Upper lobe of left lung (tissue), 6 donors: ENCODE measurements around the gene PTPRD. TPM values are rescaled to one million over a fixed set of nuclear protein-coding genes. Genes with fewer than 3 reads are reported as not detected.
"Not testable (repeated sequence)": the region's sequence is repeated elsewhere in the genome, so short reads cannot be mapped to it uniquely, and the experiment has no call there.

ENCODE experiments used
- ATAC-seq, 2 donors: fragments of 200-7000 bp; cut with Tn5 transposase; one replicate each; pipeline ENCODE4 v1.9.1; 2022; ENCODE audit warnings: mild to moderate bottlenecking in 2 of 2, moderate library complexity in 2 of 2; ENCODE audit not compliant: low FRiP score in 2 of 2
- DNase-seq, 2 donors: peaks; one replicate each; pipeline ENCODE4 v3.0.0-alpha.2; 2019 to 2020
- H3K27ac ChIP-seq, 4 donors: fragments of 200-600 bp; sonication (generic); one replicate each; pipeline ENCODE4 v1.5.1; 2016 to 2019
- H3K27me3 ChIP-seq, 4 donors: fragments of 200-600 bp; sonication (generic); one replicate each; pipeline ENCODE4 v1.5.1; 2017 to 2019
- H3K36me3 ChIP-seq, 4 donors: fragments of 200-600 bp; sonication (generic); one replicate each; pipeline ENCODE4 v1.5.1; 2016 to 2019
- H3K4me1 ChIP-seq, 4 donors: fragments of 200-600 bp; sonication (generic); one replicate each; pipeline ENCODE4 v1.5.1; 2018 to 2019
- H3K4me3 ChIP-seq, 4 donors: fragments of 200-600 bp; sonication (generic); one replicate each; pipeline ENCODE4 v1.5.1; 2017 to 2019; ENCODE audit warnings: mild to moderate bottlenecking in 2 of 4, moderate library complexity in 1 of 4
- H3K9me3 ChIP-seq, 4 donors: fragments of 200-600 bp; sonication (generic); one replicate each; pipeline ENCODE4 v1.5.1; 2018 to 2019
- CTCF ChIP-seq, 6 experiments: fragments of 450-650 bp in 4 of 6; fragments of 200-600 bp in 2 of 6; sonication (generic) in 2 of 6; IDR thresholded peaks; one replicate each; pipeline ENCODE4 v1.5.1; 2016 to 2019; ENCODE audit warnings: antibody characterized with exemption in 6 of 6
- EP300 ChIP-seq, 4 donors: sonication (generic); formaldehyde crosslinking; IDR thresholded peaks; one replicate each; pipeline ENCODE4 v1.5.1; 2017; ENCODE audit warnings: antibody characterized with exemption in 4 of 4, control low read depth in 2 of 4
- POLR2A ChIP-seq, 4 donors: fragments of 450-650 bp; IDR thresholded peaks; one replicate each; pipeline ENCODE4 v1.5.1; 2016 to 2017; ENCODE audit warnings: antibody characterized with exemption in 4 of 4, mild to moderate bottlenecking in 2 of 4
- POLR2AphosphoS5 ChIP-seq, 2 donors: sonication (generic); formaldehyde crosslinking; IDR thresholded peaks; one replicate each; pipeline ENCODE4 v1.5.1; 2017; ENCODE audit warnings: antibody characterized with exemption in 2 of 2
- WGBS, 2 donors: methylation state at CpG; one replicate each; pipeline ENCODE4 v1.1.5; 2017 to 2018; 5-methylcytosine and 5-hydroxymethylcytosine counted together
- total RNA-seq, 6 donors: library from RNA; depleted of rRNA in 4 of 6; stranded (reverse); fragments of >200 nt in 4 of 6; gene quantifications; one replicate each; pipeline versions ENCODE4 v1.1.0 to v1.2.1, GENCODE V29; 2016 to 2021
- donor health status: DM: no; HTN: no; CAD: no; lungs with moderate emphysema.
- donor health status: DM: no; HTN: yes; CAD: no; lungs with severe emphysema.

PTPRD gene
- total RNA-seq, 6 donors from 2014 or later: 7.4 to 46.1 (median 14.5) TPM

DNA sequence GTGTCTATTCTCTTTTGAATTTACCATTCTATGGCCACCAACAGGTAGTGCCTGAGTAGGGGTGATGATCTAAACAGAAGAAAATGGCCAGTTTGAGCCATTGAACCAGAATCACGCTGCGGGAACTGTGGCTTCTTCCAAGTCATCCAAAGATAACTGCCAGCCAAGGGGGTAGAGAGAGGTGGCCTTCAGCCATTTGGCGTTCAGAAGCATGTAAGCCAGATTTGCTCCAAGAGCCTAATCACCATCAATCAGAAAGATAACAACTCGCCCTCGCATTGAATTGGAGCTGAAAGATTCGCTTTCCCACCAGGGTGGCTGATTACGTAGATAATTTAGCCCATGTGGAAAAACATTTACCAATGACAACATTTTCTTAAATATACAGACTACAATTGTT, 1510.5 kb downstream of the PTPRD start:
- Histone ChIP-seq H3K4me1 (no peaks in the 10 kb centered on the region), H3K27me3 (no peaks in the 10 kb centered on the region), H3K4me3 (no peak overlapping the region), H3K27ac (no peak overlapping the region), H3K9me3 (no peaks in the 10 kb centered on the region), H3K36me3 (no peaks in the 10 kb centered on the region)
- ATAC-seq: no peak
- DNase-seq: no peak
- TF ChIP-seq EP300 (IDR thresholded peaks at IDR 0.05) (no peak), CTCF (IDR thresholded peaks at IDR 0.05) (no peak), POLR2A (IDR thresholded peaks at IDR 0.05) (no peak), POLR2AphosphoS5 (IDR thresholded peaks at IDR 0.05) (no peak)
- WGBS, 2 donors: 50 to 55% methylated on average over 7 of the region's 7 CpGs

GRCh38 chr9:9100070-9100469, 1512.7 kb downstream of the PTPRD start:
- H3K27me3 ChIP-seq: no peaks in the 10 kb centered on the region
- no peak overlapping the region for H3K27ac ChIP-seq
- no peaks in the 10 kb centered on the region for H3K9me3 ChIP-seq
- DNase-seq: no peak
- ATAC-seq: no peak
- no peaks in the 10 kb centered on the region for H3K36me3 ChIP-seq
- H3K4me1 ChIP-seq: no peaks in the 10 kb centered on the region
- no peak overlapping the region for H3K4me3 ChIP-seq
- TF ChIP-seq POLR2AphosphoS5 (IDR thresholded peaks at IDR 0.05) (no peak), POLR2A (IDR thresholded peaks at IDR 0.05) (no peak), CTCF (IDR thresholded peaks at IDR 0.05) (no peak), EP300 (IDR thresholded peaks at IDR 0.05) (no peak)

DNA sequence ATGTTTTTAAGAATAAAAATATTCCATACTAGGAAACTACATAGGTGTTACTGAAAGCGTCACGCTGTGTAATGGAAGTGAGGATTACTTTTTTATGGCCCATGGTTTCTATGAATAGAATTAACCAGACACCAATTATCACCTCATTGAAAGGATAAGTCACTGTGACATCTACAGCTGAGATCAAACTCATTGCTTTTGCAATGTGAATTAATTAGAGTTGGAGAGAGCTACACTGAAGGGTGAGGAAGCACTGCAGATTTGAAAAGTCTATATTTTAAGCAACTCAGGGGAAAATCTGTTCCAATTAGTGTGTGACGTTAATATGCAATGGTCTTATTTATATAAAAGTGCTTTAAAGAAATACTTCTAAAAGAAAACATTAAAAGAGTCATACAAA, 1513.2 kb downstream of the PTPRD start:
- H3K27ac ChIP-seq: no peak overlapping the region
- H3K4me1 ChIP-seq: no peaks in the 10 kb centered on the region
- H3K4me3 ChIP-seq: no peak overlapping the region
- H3K36me3 ChIP-seq: no peaks in the 10 kb centered on the region
- no peaks in the 10 kb centered on the region for H3K9me3 ChIP-seq
- WGBS, 2 donors: 82 to 88% methylated on average over 3 of the region's 3 CpGs
- ATAC-seq: no peak
- no peak for DNase-seq
- TF ChIP-seq POLR2AphosphoS5 (IDR thresholded peaks at IDR 0.05) (no peak), POLR2A (IDR thresholded peaks at IDR 0.05) (no peak), EP300 (IDR thresholded peaks at IDR 0.05) (no peak), CTCF (IDR thresholded peaks at IDR 0.05) (no peak)
- H3K27me3 ChIP-seq: no peaks in the 10 kb centered on the region

- not testable (repeated sequence) for H3K36me3 ChIP-seq, H3K27ac ChIP-seq, H3K4me1 ChIP-seq, DNase-seq, H3K4me3 ChIP-seq, H3K27me3 ChIP-seq, H3K9me3 ChIP-seq, ATAC-seq
- 87 to 92% methylated on average over 6 of the region's 6 CpGs for WGBS, 2 donors
These were observed 1515.5 kb downstream of the PTPRD start for GRCh38 chr9:9097254-9097653.

DNA sequence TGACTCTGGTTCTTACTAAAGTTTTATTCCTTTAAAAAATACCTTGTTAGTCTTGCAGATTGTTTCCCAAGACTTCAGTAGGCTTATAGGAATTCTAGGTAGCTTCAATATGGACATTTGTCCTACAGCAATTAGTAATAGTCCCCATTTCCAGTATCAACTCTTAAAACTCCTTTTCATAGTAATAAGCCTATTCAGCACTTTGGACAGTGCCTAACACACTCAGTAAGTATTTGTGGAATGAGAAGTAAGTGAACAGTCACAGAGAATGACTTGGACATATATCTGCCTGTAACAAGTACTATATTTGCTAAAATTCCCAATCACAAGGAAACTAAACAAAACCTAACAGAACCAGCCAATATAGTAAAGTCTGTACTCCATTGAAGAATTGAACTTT, 1521.4 kb downstream of the PTPRD start:
- H3K4me3 ChIP-seq: no peak overlapping the region
- H3K36me3 ChIP-seq: no peaks in the 10 kb centered on the region
- H3K27ac ChIP-seq: no peak overlapping the region
- no peaks in the 10 kb centered on the region for H3K4me1 ChIP-seq
- ATAC-seq: no peak
- no peak for DNase-seq
- H3K27me3 ChIP-seq: no peaks in the 10 kb centered on the region
- H3K9me3 ChIP-seq: no peaks in the 10 kb centered on the region
- TF ChIP-seq EP300 (IDR thresholded peaks at IDR 0.05) (no peak), POLR2AphosphoS5 (IDR thresholded peaks at IDR 0.05) (no peak), POLR2A (IDR thresholded peaks at IDR 0.05) (no peak), CTCF (IDR thresholded peaks at IDR 0.05) (no peak)
